HG03025 (cell line): ENCODE measurements around the gene FNDC3B.

ENCODE experiments used
- ATAC-seq: cut with Tn5 transposase; IDR thresholded peaks from one replicate; pipeline ENCODE4 v1.9.1; 2021; ENCODE audit warnings: mild to moderate bottlenecking, moderate library complexity; ENCODE audit not compliant: unreplicated experiment, low FRiP score

The FNDC3B gene

GRCh38 chr3:172132159-172132586 is 92.8 kb downstream of the FNDC3B start:
- no peak for ATAC-seq

GRCh38 chr3:172132721-172133311 is 93.4 kb downstream of the FNDC3B start:
- ATAC-seq, result no peak

GRCh38 chr3:172133838-172134237 is 94.5 kb downstream of the FNDC3B start:
- no peak for ATAC-seq

GRCh38 chr3:172134352-172134751 is 95.0 kb downstream of the FNDC3B start:
- ATAC-seq, result no peak

- no peak for ATAC-seq
Measured at GRCh38 chr3:172135185-172135584, 95.8 kb downstream of the FNDC3B start.

GRCh38 chr3:172135820-172136219 is 96.4 kb downstream of the FNDC3B start:
- no peak for ATAC-seq

GRCh38 chr3:172136330-172136729 is 97.0 kb downstream of the FNDC3B start:
- ATAC-seq, result no peak

GRCh38 chr3:172137287-172138192 is 98.2 kb downstream of the FNDC3B start:
- no peak for ATAC-seq

GRCh38 chr3:172138193-172138537 is 98.8 kb downstream of the FNDC3B start:
- ATAC-seq, result no peak

- no peak for ATAC-seq
Measured at GRCh38 chr3:172138792-172139507, 99.6 kb downstream of the FNDC3B start.

GRCh38 chr3:172139528-172140276 is 100.3 kb downstream of the FNDC3B start:
- ATAC-seq, result no peak

GRCh38 chr3:172140499-172141391 is 101.4 kb downstream of the FNDC3B start:
- ATAC-seq, result no peak

- ATAC-seq, result peak; percentile 87
Measured at GRCh38 chr3:172142051-172142863, 102.9 kb downstream of the FNDC3B start.

- ATAC-seq, result no peak
Measured at GRCh38 chr3:172142864-172143451, 103.6 kb downstream of the FNDC3B start.

- ATAC-seq, result no peak
Measured at GRCh38 chr3:172143739-172144497, 104.5 kb downstream of the FNDC3B start.

- no peak for ATAC-seq
Measured at GRCh38 chr3:172144601-172145000, 105.2 kb downstream of the FNDC3B start.

- ATAC-seq, result no peak
Measured at GRCh38 chr3:172145031-172145686, 105.8 kb downstream of the FNDC3B start.
